ENCODE data around the gene DALRD3. TPM values are rescaled to one million over a fixed set of nuclear protein-coding genes. Genes with fewer than 3 reads are reported as not detected.

The DALRD3 gene
- total RNA-seq, 1 donor from 2014 or later = 45.5 TPM

GRCh38 chr3:48991851-48992545, 26.4 kb downstream of the DALRD3 start:
- no peak for DNase-seq (ENCODE audit: low spot score, unreplicated experiment)
- Mint-ChIP-seq H3K27ac (no peak overlapping the region), H3K36me3 (ENCODE audit: insufficient read depth) (peaks cover 17% of the 10 kb centered on the region), H3K4me1 (ENCODE audit: low read depth) (peaks cover 20% of the 10 kb centered on the region), H3K4me3 (ENCODE audit: low read depth) (peak overlapping the region; percentile 53), H3K27me3 (peaks cover 25% of the 10 kb centered on the region), H3K9me3 (ENCODE audit: low read depth) (no peaks in the 10 kb centered on the region)
- TF ChIP-seq CTCF (IDR thresholded peaks at IDR 0.05; ENCODE audit: unreplicated experiment) = no peak

DNA sequence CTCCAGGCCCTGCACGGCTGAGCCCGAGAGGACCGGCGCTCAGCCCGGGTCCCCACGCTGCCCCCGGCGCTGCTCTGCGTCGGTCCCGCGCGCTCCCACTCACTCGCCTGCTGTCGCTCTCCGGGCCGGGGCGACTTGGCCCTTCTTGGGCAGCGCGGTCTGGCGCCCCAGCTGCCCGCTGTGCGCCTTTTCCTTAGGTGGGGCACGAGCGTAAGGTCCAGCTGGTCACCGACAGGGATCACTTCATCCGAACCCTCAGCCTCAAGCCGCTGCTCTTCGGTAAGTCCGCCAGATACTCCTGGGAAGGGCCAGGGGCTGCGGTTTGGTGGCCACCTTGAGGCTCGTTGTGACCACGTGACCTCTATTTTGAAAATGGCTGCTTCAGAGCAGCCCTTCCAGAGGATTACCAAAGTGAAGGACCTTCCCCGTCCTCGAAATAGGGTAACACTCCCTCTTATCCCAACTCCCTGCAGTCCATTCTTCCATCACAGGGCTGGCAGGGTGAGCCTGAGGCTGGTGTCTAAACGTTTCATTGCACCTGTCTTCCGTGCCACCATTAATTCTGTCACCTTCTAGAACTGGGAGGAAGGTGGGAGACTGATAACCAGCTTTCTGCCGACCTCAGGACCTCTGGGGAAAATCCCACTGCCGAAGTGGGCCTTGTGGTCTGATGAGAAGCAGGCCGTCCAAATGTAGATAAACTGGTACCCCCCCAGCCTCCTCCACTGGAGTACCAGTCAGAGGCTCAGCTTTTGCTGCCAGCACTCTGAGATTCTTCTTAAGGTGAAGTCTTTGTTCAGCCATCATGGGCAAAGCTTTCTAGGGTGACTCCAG, 27.5 kb downstream of the DALRD3 start:
- peaks cover 20% of the 10 kb centered on the region for H3K4me1 Mint-ChIP-seq (ENCODE audit: low read depth)
- no peak for DNase-seq (ENCODE audit: low spot score, unreplicated experiment)
- H3K4me3 Mint-ChIP-seq (ENCODE audit: low read depth) = peak overlapping the region; percentile 89
- H3K36me3 Mint-ChIP-seq (ENCODE audit: insufficient read depth) = peaks cover 17% of the 10 kb centered on the region
- H3K9me3 Mint-ChIP-seq (ENCODE audit: low read depth) = no peaks in the 10 kb centered on the region
- peaks cover 25% of the 10 kb centered on the region for H3K27me3 Mint-ChIP-seq
- peak overlapping the region; percentile 96 for H3K27ac Mint-ChIP-seq
- TF ChIP-seq CTCF (IDR thresholded peaks at IDR 0.05; ENCODE audit: unreplicated experiment) = no peak

GRCh38 chr3:48989796-48990635, 28.4 kb downstream of the DALRD3 start, which contains the start of gene P4HTM:
Gene P4HTM, plus strand, starts transcription at chr3:48990241. Its CDS starts 16 bp downstream, at chr3:48990257.
- peaks cover 19% of the 10 kb centered on the region for H3K27me3 Mint-ChIP-seq
- H3K9me3 Mint-ChIP-seq (ENCODE audit: low read depth) = no peaks in the 10 kb centered on the region
- peak within 1 kb of the TSS; percentile 99 for H3K27ac Mint-ChIP-seq

DNA sequence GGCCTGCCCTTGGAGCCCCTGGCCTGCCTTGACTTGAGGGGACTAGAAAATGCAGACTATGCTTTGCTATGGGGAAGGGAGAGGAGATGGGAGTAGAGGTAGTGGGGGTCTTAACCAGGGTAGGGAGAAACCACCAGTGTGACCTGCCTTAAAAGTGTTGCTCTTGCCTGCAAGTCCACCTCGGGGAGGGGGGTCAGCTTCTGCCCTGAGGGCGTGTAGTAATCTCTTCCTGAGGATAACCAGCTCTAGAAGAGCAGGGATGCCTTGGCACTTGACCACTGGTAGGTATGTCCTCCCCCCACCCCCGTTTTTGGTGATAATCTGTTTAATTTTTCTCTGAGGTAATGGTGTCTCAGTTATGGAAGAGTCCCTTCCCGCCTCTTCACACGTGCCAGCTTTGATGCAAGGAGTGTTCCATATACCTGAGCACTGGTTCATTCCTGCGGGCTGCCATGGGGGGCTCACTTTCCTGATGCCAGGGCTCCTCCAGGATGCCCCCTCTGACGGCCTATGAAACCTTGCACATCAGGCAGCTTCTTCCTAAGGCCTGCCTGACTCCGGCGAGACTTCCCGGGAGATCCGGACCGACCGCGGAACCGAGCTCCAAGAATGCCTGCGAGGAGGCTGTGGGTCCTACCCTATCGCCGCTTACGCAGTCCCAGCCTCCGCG, 29.1 kb downstream of the DALRD3 start:
- H3K9me3 Mint-ChIP-seq (ENCODE audit: low read depth) = no peaks in the 10 kb centered on the region
- TF ChIP-seq CTCF (IDR thresholded peaks at IDR 0.05; ENCODE audit: unreplicated experiment) = no peak
- H3K36me3 Mint-ChIP-seq (ENCODE audit: insufficient read depth) = peaks cover 7% of the 10 kb centered on the region
- peaks cover 11% of the 10 kb centered on the region for H3K27me3 Mint-ChIP-seq
- no peak for DNase-seq (ENCODE audit: low spot score, unreplicated experiment)
- H3K27ac Mint-ChIP-seq = peak overlapping the region; percentile 99
- H3K4me1 Mint-ChIP-seq (ENCODE audit: low read depth) = peaks cover 20% of the 10 kb centered on the region
- peak overlapping the region; percentile 90 for H3K4me3 Mint-ChIP-seq (ENCODE audit: low read depth)

More at GRCh38 chr3:48989796-48990635, 28.4 kb downstream of the DALRD3 start, which contains the start of gene P4HTM:
- peak; percentile 54 for DNase-seq (ENCODE audit: low spot score, unreplicated experiment)
- TF ChIP-seq CTCF (IDR thresholded peaks at IDR 0.05; ENCODE audit: unreplicated experiment) = peak; percentile 32
- H3K4me1 Mint-ChIP-seq (ENCODE audit: low read depth) = peaks cover 20% of the 10 kb centered on the region
- peaks cover 12% of the 10 kb centered on the region for H3K36me3 Mint-ChIP-seq (ENCODE audit: insufficient read depth)
- peak within 1 kb of the TSS; percentile 90 for H3K4me3 Mint-ChIP-seq (ENCODE audit: low read depth)

Data from progenitor cell of endocrine pancreas (in vitro differentiated cells).